Heart left ventricle (tissue), 13 donors: Measurements from ENCODE around the gene CXCL14.

Source experiments
- POLR2A ChIP-seq, 2 donors: fragments of 450-650 bp; IDR thresholded peaks; one replicate each; pipeline ENCODE4 v1.6.1; 2017; ENCODE audit warnings: antibody characterized with exemption in 2 of 2, mild to moderate bottlenecking in 2 of 2, moderate library complexity in 2 of 2
- TF ChIP-seq, protein P1 (sequence below), 12 donors: fragments of 200-600 bp; sonication (generic) in 4 of 12; IDR thresholded peaks; one replicate each; pipeline versions ENCODE4 v1.5.0 to v1.8.0; 2018 to 2022; ENCODE audit warnings: antibody characterized with exemption in 12 of 12, mild to moderate bottlenecking in 5 of 12
- donor health status: ischemic (EF 13 %, LVEDD 7.1; RV severe dilation, severe dysfunction).
- donor health status: DM: no; HTN: yes; CAD: no.
- donor health status: DM: no; HTN: no; CAD: no.
- donor health status: ischemic (EF 25% LVEDD 6.9; RV normal size, moderate dysfunction).
- donor health status: ischemic (EF 25% LVEDD 5.7; RV mildly dilated, moderate dysfunction).
- donor health status: ischemic (EF 35%, LVEDD 5.7; RV mildly dilated, moderate dysfunction).
- donor health status: nonischemic (EF 11% LVEDD 7.7; RV severe dilation, severe dysfunction).
- donor health status: DM: yes; HTN: yes; CAD: no.
- donor health status: PGD.
- donor health status: ischemic (EF 29% LVEDD 5.4; RV normal size, mild dysfunction).
- donor health status: nonischemic (EF 23%, LVEDD 6.1; RV moderate dilation, normal function).

DNA sequence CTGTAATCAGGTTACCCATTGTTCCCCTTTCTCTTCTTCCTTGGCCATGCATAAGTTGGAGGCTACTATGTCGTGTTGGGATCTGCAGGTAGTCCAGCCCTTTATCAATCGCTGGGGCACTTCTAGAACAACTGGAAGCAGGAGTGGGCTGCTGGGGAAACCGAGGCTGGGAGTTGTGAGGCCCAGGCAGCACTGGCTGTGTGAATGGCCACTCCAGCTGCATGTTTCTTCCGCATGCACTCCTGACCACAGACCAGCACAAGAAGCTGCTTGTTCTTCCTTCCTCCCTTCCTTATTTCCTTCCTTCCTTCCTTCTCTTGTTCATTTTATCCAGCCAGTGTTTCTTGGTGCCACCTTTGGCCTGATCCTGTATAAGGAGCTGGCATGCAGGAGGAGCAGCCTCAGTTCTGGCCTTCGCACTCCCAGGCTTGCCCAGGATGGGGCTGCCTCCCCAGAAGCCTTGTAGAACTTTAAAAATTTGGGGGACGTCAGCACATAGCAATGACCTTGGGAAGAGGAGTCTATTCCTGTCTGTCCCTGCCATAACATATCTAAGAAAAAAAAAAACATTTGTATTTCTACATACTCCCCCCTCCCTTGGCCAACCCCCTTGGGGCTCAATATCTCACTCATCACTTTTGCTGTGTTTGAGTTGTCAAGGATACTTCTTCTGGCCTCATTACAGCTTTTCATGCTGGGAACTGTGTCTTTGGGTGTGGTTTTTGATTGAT, 20.8 kb upstream of the CXCL14 start:
- TF ChIP-seq, protein P1, sequence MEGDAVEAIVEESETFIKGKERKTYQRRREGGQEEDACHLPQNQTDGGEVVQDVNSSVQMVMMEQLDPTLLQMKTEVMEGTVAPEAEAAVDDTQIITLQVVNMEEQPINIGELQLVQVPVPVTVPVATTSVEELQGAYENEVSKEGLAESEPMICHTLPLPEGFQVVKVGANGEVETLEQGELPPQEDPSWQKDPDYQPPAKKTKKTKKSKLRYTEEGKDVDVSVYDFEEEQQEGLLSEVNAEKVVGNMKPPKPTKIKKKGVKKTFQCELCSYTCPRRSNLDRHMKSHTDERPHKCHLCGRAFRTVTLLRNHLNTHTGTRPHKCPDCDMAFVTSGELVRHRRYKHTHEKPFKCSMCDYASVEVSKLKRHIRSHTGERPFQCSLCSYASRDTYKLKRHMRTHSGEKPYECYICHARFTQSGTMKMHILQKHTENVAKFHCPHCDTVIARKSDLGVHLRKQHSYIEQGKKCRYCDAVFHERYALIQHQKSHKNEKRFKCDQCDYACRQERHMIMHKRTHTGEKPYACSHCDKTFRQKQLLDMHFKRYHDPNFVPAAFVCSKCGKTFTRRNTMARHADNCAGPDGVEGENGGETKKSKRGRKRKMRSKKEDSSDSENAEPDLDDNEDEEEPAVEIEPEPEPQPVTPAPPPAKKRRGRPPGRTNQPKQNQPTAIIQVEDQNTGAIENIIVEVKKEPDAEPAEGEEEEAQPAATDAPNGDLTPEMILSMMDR (IDR thresholded peaks at IDR 0.05), result no peak
- no peak for TF ChIP-seq POLR2A (IDR thresholded peaks at IDR 0.05)
